AG04450 (cell line): ENCODE data around the gene ATAD1. TPM values are rescaled to one million over a fixed set of nuclear protein-coding genes. Genes with fewer than 3 reads are reported as not detected.

Source experiments
- CTCF ChIA-PET: fragments of 300-600, 350-600 bp; formaldehyde crosslinking; extraction: SDS; loops from one replicate; lab custom pipeline; 2022; ENCODE audit warnings: antibody characterized with exemption, inconsistent platforms; lab: Charles Lee
- POLR2A ChIA-PET: fragments of 350-600 bp; formaldehyde crosslinking; extraction: SDS; loops from one replicate; lab custom pipeline; 2021; ENCODE audit warnings: antibody characterized with exemption, inconsistent platforms; lab: Yijun Ruan, JAX
- DNase-seq: peaks from one replicate; pipeline ENCODE4 v3.0.0-alpha.2; 2011; ENCODE audit warnings: low read depth, low spot score
- H3K27ac ChIP-seq: one replicate; pipeline ENCODE4 v1.5.1; 2012; ENCODE audit warnings: low read depth, low read length, control low read depth
- H3K27me3 ChIP-seq: one replicate; pipeline ENCODE4 v1.6.0; 2012; ENCODE audit warnings: low read length; ENCODE audit not compliant: control insufficient read depth, insufficient read depth
- H3K4me3 ChIP-seq: 2 replicates; pipeline ENCODE4 v1.5.1; 2011; ENCODE audit warnings: mild to moderate bottlenecking, low read depth, low read length, control low read depth
- H3K9me3 ChIP-seq: 2 replicates; pipeline ENCODE4 v1.5.1; 2012; ENCODE audit warnings: low read length; ENCODE audit not compliant: control insufficient read depth, insufficient read depth
- polyA plus RNA-seq: library from polyadenylated mRNA; depleted of rRNA; stranded (reverse); fragments of >200 nt; gene quantifications from 2 replicates; pipeline ENCODE4 v1.2.3, GENCODE V29; 2011
- TF ChIP-seq, protein P1 (sequence below): IDR thresholded peaks from 2 replicates; pipeline ENCODE4 v1.5.1; 2011; ENCODE audit warnings: low read depth, low read length, control low read depth, inconsistent platforms

The ATAD1 gene
- polyA plus RNA-seq, 1 experiment = 43.7 TPM

DNA sequence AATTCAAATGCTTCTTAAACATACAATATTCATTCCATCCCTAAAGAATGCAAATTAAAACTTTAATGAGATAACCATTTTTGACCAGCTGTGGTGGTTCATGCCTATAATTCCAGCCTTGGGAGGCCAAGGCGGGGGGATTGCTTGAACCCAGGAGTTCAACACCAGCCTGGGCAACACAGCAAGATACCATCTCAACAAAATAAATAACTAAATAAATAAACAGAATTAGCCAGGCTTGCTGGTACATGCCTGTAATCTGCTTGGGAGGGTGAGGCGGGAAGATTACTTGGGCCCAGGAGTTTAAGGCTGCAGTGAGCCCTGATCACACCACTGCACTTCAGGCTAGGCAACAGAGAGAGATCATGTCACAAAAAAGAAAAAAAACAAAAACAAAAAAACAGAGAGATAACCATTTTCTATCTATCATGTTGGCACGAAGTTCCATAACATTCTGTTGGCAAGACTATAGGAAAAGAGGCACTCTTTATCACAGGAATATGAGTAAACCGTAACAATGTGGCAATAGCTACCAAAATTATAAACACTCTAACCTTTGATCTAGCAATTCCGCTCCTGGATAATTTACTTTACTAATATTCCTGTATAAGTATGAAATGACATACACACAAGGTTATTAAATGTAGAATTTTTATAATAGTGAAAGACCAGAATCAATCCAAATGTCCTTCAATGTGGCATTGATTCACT is 52.2 kb downstream of the ATAD1 start:
- TF ChIP-seq, protein P1, sequence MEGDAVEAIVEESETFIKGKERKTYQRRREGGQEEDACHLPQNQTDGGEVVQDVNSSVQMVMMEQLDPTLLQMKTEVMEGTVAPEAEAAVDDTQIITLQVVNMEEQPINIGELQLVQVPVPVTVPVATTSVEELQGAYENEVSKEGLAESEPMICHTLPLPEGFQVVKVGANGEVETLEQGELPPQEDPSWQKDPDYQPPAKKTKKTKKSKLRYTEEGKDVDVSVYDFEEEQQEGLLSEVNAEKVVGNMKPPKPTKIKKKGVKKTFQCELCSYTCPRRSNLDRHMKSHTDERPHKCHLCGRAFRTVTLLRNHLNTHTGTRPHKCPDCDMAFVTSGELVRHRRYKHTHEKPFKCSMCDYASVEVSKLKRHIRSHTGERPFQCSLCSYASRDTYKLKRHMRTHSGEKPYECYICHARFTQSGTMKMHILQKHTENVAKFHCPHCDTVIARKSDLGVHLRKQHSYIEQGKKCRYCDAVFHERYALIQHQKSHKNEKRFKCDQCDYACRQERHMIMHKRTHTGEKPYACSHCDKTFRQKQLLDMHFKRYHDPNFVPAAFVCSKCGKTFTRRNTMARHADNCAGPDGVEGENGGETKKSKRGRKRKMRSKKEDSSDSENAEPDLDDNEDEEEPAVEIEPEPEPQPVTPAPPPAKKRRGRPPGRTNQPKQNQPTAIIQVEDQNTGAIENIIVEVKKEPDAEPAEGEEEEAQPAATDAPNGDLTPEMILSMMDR = no peak
- Histone ChIP-seq H3K9me3 (no peaks in the 10 kb centered on the region), H3K27ac (no peak overlapping the region), H3K27me3 (no peaks in the 10 kb centered on the region), H3K4me3 (no peak overlapping the region)
- ChIA-PET CTCF (no interaction called here), POLR2A (no interaction called here)
- no peak for DNase-seq

DNA sequence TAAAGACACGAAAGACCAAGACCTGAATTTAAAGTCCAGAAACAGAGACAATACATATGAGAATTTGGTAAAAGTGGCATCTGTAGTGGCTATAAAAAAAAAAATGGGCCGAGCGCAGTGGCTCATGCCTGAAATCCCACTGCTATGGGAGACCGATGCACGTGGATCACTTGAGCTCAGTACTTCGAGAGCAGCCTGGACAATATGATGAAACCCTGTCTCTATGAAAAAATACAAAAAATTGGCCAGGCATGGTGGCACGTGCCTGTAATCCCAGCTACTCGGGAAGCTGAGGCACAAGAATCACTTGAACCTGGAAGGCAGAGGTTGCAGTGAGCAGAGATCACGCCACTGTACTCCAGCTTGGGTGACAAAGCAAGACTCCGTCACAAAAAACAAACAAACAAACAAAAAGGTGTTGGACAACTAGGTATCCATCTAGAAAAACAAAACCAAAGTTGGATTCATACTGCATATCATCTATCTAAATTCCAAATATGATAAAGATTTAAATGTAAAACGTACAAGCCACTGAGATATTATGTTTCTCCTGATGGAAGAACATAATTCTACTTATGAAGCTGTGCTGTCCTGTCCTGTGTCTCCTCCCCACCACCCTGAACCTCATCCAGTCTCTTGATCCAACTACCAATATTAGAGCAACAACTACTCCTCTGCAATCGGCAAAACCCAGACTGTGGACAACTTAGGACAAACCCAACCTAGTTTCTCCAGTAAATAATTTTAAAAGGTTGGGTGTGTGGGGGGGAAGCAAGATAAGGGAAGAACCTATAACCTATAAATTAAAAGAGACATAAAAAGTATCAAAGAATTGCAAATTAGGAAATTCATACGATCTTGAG is 53.7 kb downstream of the ATAD1 start:
- no peaks in the 10 kb centered on the region for H3K9me3 ChIP-seq
- H3K4me3 ChIP-seq = no peak overlapping the region
- TF ChIP-seq, protein P1 = no peak
- CTCF ChIA-PET = interaction anchor here (1.0 kb wide), 1 partner anchor 9 kb away, joined by 4 read pairs; no protein-coding TSS in a partner anchor
- DNase-seq = no peak
- POLR2A ChIA-PET = no interaction called here
- no peaks in the 10 kb centered on the region for H3K27me3 ChIP-seq
- no peak overlapping the region for H3K27ac ChIP-seq

- no peak overlapping the region for H3K27ac ChIP-seq
- DNase-seq = no peak
- no peaks in the 10 kb centered on the region for H3K27me3 ChIP-seq
- H3K4me3 ChIP-seq = no peak overlapping the region
- TF ChIP-seq, protein P1 = no peak
- ChIA-PET POLR2A (no interaction called here), CTCF (interaction anchor here (1.0 kb wide), 1 partner anchor 11 kb away, joined by 4 read pairs; no protein-coding TSS in a partner anchor)
- H3K9me3 ChIP-seq = no peaks in the 10 kb centered on the region
Measured at GRCh38 chr10:87763086-87763861, 54.8 kb downstream of the ATAD1 start.

DNA sequence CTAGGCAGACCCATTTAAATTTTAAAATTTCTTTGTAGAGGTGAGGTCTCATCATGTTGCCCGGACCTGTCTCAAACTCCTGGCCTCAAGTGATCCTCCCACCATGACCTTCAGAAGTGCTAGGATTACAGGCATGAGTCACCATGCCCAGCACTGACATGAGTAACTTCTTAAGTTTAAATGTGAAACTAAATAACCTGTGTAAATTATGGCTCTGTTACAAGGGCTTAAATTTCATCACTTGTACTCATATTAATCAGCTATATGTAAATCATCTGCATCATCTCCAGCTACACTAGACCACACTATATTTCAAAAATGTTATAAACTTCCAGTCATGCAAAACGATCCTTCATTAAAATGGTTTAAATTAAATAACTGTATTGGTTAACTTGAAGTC is 56.1 kb downstream of the ATAD1 start:
- no peak overlapping the region for H3K27ac ChIP-seq
- ChIA-PET POLR2A (interaction anchor here (1.1 kb wide), 1 partner anchor 11 kb away, joined by 4 read pairs; no protein-coding TSS in a partner anchor), CTCF (interaction anchor here (0.7 to 2.3 kb wide), 2 partner anchors 10 to 628 kb away, joined by 3 to 6 read pairs; no protein-coding TSS in a partner anchor)
- no peaks in the 10 kb centered on the region for H3K9me3 ChIP-seq
- no peak overlapping the region for H3K4me3 ChIP-seq
- TF ChIP-seq, protein P1 = no peak
- H3K27me3 ChIP-seq = no peaks in the 10 kb centered on the region
- DNase-seq = no peak
